WERI-Rb-1 (cell line): ENCODE data around the gene YARS1.

Source experiments
- DNase-seq: peaks from one replicate; pipeline ENCODE4 v3.0.0-alpha.2; 2020
- H3K27ac ChIP-seq: fragments of 250-450 bp; sonication (Bioruptor Pico); 2 replicates; pipeline ENCODE4 v1.5.1; 2020; ENCODE audit warnings: mild to moderate bottlenecking, moderate library complexity
- H3K27me3 ChIP-seq: fragments of 250-450 bp; sonication (Bioruptor Pico); 2 replicates; pipeline ENCODE4 v1.5.1; 2021; ENCODE audit warnings: mild to moderate bottlenecking, low read depth, moderate library complexity; ENCODE audit not compliant: insufficient read depth, severe bottlenecking
- H3K36me3 ChIP-seq: fragments of 250-450 bp; sonication (Bioruptor Pico); 2 replicates; pipeline ENCODE4 v1.5.1; 2020; ENCODE audit warnings: mild to moderate bottlenecking, moderate library complexity
- H3K4me3 ChIP-seq: 2 replicates; pipeline ENCODE4 v1.5.1; 2011; ENCODE audit warnings: low read depth, mild to moderate bottlenecking, control low read depth, low read length
- H3K9me3 ChIP-seq: fragments of 250-450 bp; sonication (Bioruptor Pico); 2 replicates; pipeline ENCODE4 v1.5.1; 2021; ENCODE audit warnings: mild to moderate bottlenecking, moderate library complexity; ENCODE audit not compliant: severe bottlenecking
- CTCF ChIP-seq: IDR thresholded peaks from 2 replicates; pipeline ENCODE4 v1.5.1; 2011; ENCODE audit warnings: low read depth, mild to moderate bottlenecking, control low read depth, inconsistent platforms, low read length

Gene YARS1

GRCh38 chr1:32759997-32760623, 57.0 kb downstream of the YARS1 start:
- H3K9me3 ChIP-seq, result no peaks in the 10 kb centered on the region
- no peak for DNase-seq
- no peak for TF ChIP-seq CTCF
- no peak overlapping the region for H3K27ac ChIP-seq
- no peaks in the 10 kb centered on the region; the same call in 1 of the 2 replicates for H3K36me3 ChIP-seq
- H3K27me3 ChIP-seq, result no peaks in the 10 kb centered on the region
- no peak overlapping the region for H3K4me3 ChIP-seq

GRCh38 chr1:32759521-32759981, 57.6 kb downstream of the YARS1 start:
- no peaks in the 10 kb centered on the region; the same call in 1 of the 2 replicates for H3K36me3 ChIP-seq
- no peaks in the 10 kb centered on the region for H3K27me3 ChIP-seq
- DNase-seq, result no peak
- no peak overlapping the region for H3K4me3 ChIP-seq
- H3K9me3 ChIP-seq, result no peaks in the 10 kb centered on the region
- TF ChIP-seq CTCF, result no peak
- H3K27ac ChIP-seq, result no peak overlapping the region

- Histone ChIP-seq H3K36me3 (no peaks in the 10 kb centered on the region), H3K27me3 (no peaks in the 10 kb centered on the region), H3K4me3 (no peak overlapping the region), H3K27ac (no peak overlapping the region), H3K9me3 (no peaks in the 10 kb centered on the region)
- TF ChIP-seq CTCF, result no peak
- DNase-seq, result no peak
Observed at GRCh38 chr1:32758795-32759430, 58.2 kb downstream of the YARS1 start.

GRCh38 chr1:32758177-32758794, 58.9 kb downstream of the YARS1 start:
- no peak overlapping the region for H3K4me3 ChIP-seq
- no peaks in the 10 kb centered on the region for H3K9me3 ChIP-seq
- DNase-seq, result no peak
- H3K27ac ChIP-seq, result no peak overlapping the region
- TF ChIP-seq CTCF, result no peak
- no peaks in the 10 kb centered on the region for H3K27me3 ChIP-seq
- no peaks in the 10 kb centered on the region for H3K36me3 ChIP-seq

- Histone ChIP-seq H3K9me3 (no peaks in the 10 kb centered on the region), H3K36me3 (no peaks in the 10 kb centered on the region), H3K4me3 (no peak overlapping the region), H3K27me3 (no peaks in the 10 kb centered on the region), H3K27ac (no peak overlapping the region)
- TF ChIP-seq CTCF, result no peak
- DNase-seq, result no peak
Observed at GRCh38 chr1:32757213-32757895, 59.8 kb downstream of the YARS1 start.
